Activated naive CD8-positive, alpha-beta T cell treated with anti-CD3 and anti-CD28 coated beads for 36 hours (primary cell): Measurements from ENCODE around the gene DUSP22. TPM values are rescaled to one million over a fixed set of nuclear protein-coding genes. Genes with fewer than 3 reads are reported as not detected.
"Not testable (repeated sequence)": the region's sequence is repeated elsewhere in the genome, so short reads cannot be mapped to it uniquely, and the experiment has no call there.

Experiments
- DNase-seq: peaks from one replicate; pipeline ENCODE4 v3.0.0; 2021
- H3K27ac Mint-ChIP-seq: one replicate; pipeline ENCODE4 v1.8.0; 2022; ENCODE audit warnings: mild to moderate bottlenecking, moderate library complexity, mixed read lengths
- H3K27me3 Mint-ChIP-seq: one replicate; pipeline ENCODE4 v1.8.0; 2022; ENCODE audit warnings: mild to moderate bottlenecking, mixed read lengths
- H3K36me3 Mint-ChIP-seq: one replicate; pipeline ENCODE4 v1.8.0; 2021; ENCODE audit warnings: mild to moderate bottlenecking, mixed read lengths
- H3K4me1 Mint-ChIP-seq: one replicate; pipeline ENCODE4 v1.8.0; 2021; ENCODE audit warnings: mixed read lengths
- H3K4me3 Mint-ChIP-seq: one replicate; pipeline ENCODE4 v1.8.0; 2022; ENCODE audit warnings: mild to moderate bottlenecking, moderate library complexity, mixed read lengths
- H3K9me3 Mint-ChIP-seq: one replicate; pipeline ENCODE4 v1.8.0; 2022; ENCODE audit warnings: mixed read lengths
- total RNA-seq, 2 experiments: library from RNA; stranded (reverse); gene quantifications; one replicate each; pipeline ENCODE4 v1.2.3, GENCODE V29; 2021

Gene DUSP22
- total RNA-seq, 2 experiments from 2014 or later: 22.9 to 23.9 TPM

DNA sequence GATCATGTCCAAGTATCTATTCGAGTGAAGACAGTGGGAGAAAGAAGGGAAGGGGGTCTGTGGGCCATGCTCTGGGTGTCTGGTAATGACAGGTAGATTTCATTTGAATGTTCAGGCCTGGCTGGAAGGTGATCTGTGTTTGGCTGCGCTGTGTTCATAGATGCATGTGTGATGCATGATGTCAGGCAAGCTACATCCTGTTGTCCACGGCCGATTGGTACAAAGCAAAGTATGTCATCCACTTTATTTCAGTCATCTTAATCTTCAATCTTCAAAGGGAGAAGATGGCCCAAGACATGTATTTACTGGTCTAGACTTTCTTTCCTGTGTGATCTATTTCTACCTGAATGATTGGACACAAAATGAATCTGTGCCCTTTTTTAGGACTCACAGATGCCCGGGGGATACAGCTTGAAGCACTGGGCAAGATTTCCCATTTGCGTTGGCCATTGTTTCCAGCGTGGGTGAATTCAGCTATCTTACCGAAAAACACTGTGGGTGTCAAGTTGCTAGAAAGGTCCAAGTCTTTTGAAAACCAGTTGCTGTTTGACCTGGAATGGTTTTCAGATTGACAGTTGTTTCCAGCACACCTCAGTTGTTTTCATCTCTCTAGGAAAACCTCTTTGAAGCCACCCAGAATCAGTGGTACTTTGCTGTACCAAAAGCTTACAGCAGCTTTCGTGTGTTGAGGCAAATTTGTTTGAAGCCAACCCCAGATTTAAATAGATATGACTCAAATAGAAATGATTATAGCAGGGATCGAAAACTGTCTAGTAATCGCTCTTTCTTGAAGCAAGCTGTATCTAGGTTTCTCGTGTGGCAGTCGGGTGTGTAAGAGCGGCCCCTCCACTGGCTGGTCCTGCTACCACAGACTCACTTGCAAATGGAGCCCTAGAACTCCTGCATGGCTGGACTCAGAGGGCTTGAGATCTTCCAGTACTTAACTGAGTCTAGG is 27.2 kb downstream of the DUSP22 start:
- no peaks in the 10 kb centered on the region for H3K9me3 Mint-ChIP-seq
- DNase-seq: no peak
- H3K27me3 Mint-ChIP-seq: no peaks in the 10 kb centered on the region
- H3K4me3 Mint-ChIP-seq: no peak overlapping the region
- no peaks in the 10 kb centered on the region for H3K36me3 Mint-ChIP-seq
- H3K27ac Mint-ChIP-seq: no peak overlapping the region
- peaks cover 25% of the 10 kb centered on the region for H3K4me1 Mint-ChIP-seq

DNA sequence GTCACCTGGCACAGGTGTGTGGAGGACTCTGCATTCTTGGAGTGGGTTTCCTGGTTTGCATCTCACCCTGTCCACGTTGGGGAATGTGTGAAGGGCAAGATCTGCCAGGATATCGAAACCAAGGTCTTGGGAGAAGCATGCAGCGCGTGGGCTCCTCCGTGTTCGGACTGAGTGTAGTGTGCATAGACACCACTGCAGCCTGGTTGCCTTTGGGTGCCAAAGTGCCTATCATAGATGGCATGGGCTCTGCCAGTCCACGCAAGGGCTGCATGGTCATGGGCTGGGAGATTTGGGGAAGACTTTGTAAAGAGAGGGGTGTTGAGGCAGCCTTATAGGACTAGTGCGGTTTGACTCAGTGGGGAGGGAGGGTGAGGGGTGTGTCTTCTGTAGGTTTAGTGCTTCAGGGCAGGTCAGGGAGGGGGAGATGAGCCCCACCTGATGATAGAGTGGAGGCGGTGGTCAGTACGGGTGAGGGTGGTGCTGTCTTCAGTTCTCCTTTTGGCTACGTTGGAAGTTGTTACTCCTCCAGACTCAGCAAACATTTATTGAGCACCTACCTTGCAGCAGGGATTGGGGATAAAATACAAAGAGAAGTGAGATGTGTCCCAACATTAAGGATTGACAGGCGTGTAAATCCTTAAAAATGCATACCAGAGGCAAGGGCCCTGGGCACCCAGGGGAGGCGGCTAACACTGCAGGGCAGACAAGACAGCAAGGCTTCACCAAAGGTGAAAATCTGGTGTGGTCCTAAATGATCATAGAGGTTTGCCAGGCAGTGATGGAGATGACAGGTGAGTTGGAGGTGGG is 28.3 kb downstream of the DUSP22 start:
- H3K9me3 Mint-ChIP-seq: no peaks in the 10 kb centered on the region
- peaks cover 25% of the 10 kb centered on the region for H3K4me1 Mint-ChIP-seq
- H3K27ac Mint-ChIP-seq: no peak overlapping the region
- H3K4me3 Mint-ChIP-seq: no peak overlapping the region
- H3K27me3 Mint-ChIP-seq: no peaks in the 10 kb centered on the region
- no peak for DNase-seq
- no peaks in the 10 kb centered on the region for H3K36me3 Mint-ChIP-seq

DNA sequence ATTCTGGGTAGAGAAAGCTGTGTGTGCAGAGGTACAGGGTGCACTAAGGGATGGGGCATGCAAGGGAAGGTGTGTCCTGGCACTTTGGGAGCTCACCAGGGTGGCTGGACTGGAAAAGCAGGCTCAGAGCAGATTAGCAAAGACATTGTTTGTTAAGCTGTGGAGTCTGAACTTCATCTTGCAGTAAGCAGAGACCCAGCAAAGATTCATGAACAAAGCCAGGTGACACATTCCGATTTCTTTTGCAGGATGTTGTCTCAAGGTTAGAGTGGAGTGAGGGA is 28.8 kb downstream of the DUSP22 start:
- Mint-ChIP-seq H3K27ac (no peak overlapping the region), H3K4me1 (peaks cover 24% of the 10 kb centered on the region), H3K9me3 (no peaks in the 10 kb centered on the region), H3K27me3 (no peaks in the 10 kb centered on the region), H3K36me3 (no peaks in the 10 kb centered on the region), H3K4me3 (no peak overlapping the region)
- DNase-seq: no peak

DNA sequence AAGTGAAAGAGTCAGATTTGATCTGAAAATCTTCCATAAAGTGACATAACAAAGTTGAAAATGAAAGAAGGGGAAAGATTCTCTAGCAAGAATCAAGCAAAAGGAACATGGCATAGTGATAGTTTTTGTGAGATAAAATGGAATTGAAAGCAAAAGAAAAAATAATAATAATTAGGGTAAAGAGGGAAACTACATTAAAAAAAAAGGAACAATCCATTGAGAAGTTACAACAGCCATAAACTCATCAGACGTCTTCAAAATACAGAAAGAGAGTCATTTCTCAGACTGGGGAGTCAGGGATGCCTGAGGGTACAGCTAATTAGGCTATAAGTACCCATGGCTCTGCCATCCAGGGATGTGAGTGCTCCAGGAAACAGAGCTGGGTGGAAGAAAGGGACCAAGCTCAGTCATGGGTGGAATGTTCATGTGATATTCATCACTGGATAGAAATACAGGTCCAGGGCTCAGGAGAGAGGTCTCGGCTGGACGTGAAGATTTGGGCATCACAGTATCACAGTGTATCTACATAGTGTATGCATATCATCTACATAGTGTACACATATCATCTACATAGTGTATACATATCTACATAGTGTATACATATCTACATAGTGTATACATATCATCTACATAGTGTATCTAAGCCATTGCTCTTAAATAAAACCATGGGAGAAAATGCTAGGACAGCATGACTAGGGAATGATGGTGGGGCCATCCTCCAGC is 29.4 kb downstream of the DUSP22 start:
- no peak overlapping the region for H3K27ac Mint-ChIP-seq

DNA sequence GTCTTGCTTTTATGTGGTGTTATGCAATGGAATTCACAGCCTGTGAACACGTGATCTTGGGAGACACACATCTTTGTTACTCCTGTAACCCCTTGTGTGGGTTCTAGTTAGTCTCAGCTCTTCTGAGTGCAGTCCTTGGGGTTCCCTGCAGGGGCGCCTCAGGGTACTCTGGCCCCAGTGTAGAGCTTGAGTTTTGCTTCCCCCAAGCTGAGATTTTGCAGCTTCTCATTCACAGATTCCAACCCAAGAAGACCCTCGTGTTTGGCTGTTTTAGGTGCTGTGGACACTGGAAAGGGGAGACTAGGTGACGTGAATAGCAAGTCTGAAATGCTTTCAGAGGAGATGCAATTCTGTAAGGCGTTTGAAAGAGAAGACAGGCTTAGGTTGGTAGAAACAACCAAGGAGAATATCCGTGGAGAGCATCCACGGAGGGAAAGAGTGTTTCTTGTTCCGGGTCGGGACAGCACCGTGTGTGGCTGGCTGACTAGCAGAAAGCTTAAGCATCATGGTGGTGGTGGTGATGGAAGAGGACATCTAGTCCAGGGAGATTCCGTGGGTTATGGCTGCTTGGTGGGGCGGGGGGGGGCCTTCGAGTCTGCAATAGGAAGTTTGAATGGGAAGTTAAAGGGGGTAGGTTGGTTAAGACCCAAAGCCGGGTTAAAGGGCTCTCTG is 30.1 kb downstream of the DUSP22 start:
- Mint-ChIP-seq H3K9me3 (no peaks in the 10 kb centered on the region), H3K4me1 (peaks cover 15% of the 10 kb centered on the region), H3K27ac (no peak overlapping the region), H3K27me3 (no peaks in the 10 kb centered on the region), H3K36me3 (peaks cover 1% of the 10 kb centered on the region), H3K4me3 (no peak overlapping the region)
- no peak for DNase-seq

More for the DNA sequence above, 29.4 kb downstream of the DUSP22 start:
- Mint-ChIP-seq H3K27me3 (no peaks in the 10 kb centered on the region), H3K9me3 (no peaks in the 10 kb centered on the region), H3K36me3 (no peaks in the 10 kb centered on the region), H3K4me1 (peaks cover 20% of the 10 kb centered on the region), H3K4me3 (no peak overlapping the region)
- DNase-seq: no peak

- no peaks in the 10 kb centered on the region for H3K9me3 Mint-ChIP-seq
- H3K4me3 Mint-ChIP-seq: no peak overlapping the region
- peaks cover 16% of the 10 kb centered on the region for H3K4me1 Mint-ChIP-seq
- no peak for DNase-seq
- H3K36me3 Mint-ChIP-seq: peaks cover 2% of the 10 kb centered on the region
- H3K27ac Mint-ChIP-seq: no peak overlapping the region
- H3K27me3 Mint-ChIP-seq: no peaks in the 10 kb centered on the region
Measured at GRCh38 chr6:322940-323729, 30.8 kb downstream of the DUSP22 start.

DNA sequence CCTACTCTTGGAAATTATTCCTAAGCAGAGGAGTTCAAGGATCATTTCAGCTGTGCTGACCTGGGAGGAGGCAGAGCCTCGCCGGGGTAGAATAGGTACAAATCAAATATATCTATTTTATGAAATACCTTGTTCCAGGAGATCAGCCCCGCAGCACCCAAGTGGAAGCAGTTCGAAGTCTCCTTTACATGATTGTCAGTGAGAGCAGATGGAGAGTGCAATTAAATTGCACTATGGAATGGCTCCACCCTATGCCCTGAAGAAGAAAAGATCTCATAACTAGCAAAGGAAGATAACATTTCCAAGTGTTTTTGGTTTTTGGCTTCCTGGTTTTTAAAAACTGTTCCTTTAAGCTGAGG is 31.4 kb downstream of the DUSP22 start:
- H3K27ac Mint-ChIP-seq: no peak overlapping the region
- peaks cover 16% of the 10 kb centered on the region for H3K4me1 Mint-ChIP-seq
- no peak overlapping the region for H3K4me3 Mint-ChIP-seq
- H3K9me3 Mint-ChIP-seq: no peaks in the 10 kb centered on the region
- H3K27me3 Mint-ChIP-seq: no peaks in the 10 kb centered on the region
- no peak for DNase-seq
- peaks cover 2% of the 10 kb centered on the region for H3K36me3 Mint-ChIP-seq

DNA sequence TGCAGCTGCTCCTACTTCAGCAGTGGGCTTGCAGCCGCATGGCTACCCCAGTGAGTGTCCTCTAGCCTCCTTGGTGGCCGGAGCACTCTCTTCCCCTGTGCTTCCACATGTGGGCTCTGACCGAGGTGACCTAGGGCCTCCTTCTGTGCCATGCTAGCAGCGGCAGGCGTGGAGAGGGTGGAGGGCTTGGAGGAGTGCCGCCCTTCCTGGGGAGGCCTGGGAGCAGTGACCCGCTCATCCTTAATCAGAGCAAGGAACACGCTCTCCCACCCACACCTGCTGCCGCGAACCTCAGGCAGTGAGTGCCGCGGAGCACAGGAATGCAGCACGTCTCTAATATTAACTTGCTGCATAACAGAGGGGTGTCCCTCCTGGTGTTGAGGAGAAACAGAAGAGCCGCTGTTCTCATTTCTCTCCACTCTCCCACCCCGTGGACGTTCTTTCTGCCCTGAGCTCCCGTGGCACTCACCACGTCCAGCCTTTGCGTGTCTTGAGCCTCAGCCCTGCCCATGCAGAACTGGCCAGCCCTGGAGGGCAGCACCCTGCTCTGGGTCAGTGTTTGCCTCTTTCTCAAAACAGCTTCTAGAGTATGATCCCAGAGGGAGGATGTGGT is 31.9 kb downstream of the DUSP22 start:
- DNase-seq: no peak
- Mint-ChIP-seq H3K4me1 (peaks cover 14% of the 10 kb centered on the region), H3K4me3 (no peak overlapping the region), H3K27me3 (no peaks in the 10 kb centered on the region), H3K27ac (no peak overlapping the region), H3K36me3 (peaks cover 2% of the 10 kb centered on the region), H3K9me3 (no peaks in the 10 kb centered on the region)

- Mint-ChIP-seq H3K4me1 (peaks cover 9% of the 10 kb centered on the region), H3K27me3 (no peaks in the 10 kb centered on the region), H3K4me3 (no peak overlapping the region), H3K9me3 (no peaks in the 10 kb centered on the region), H3K27ac (no peak overlapping the region), H3K36me3 (peaks cover 2% of the 10 kb centered on the region)
- DNase-seq: no peak
Measured at GRCh38 chr6:324729-325125, 32.4 kb downstream of the DUSP22 start.

- H3K4me1 Mint-ChIP-seq, H3K4me3 Mint-ChIP-seq, H3K36me3 Mint-ChIP-seq: not testable (repeated sequence)
Measured at GRCh38 chr6:325161-325860, 33.0 kb downstream of the DUSP22 start.

GRCh38 chr6:326066-326465 is 33.8 kb downstream of the DUSP22 start:
- H3K4me1 Mint-ChIP-seq, H3K27me3 Mint-ChIP-seq, H3K9me3 Mint-ChIP-seq, H3K36me3 Mint-ChIP-seq, DNase-seq, H3K4me3 Mint-ChIP-seq, H3K27ac Mint-ChIP-seq: not testable (repeated sequence)

More at GRCh38 chr6:325161-325860, 33.0 kb downstream of the DUSP22 start:
- not testable (repeated sequence) for H3K27me3 Mint-ChIP-seq, H3K27ac Mint-ChIP-seq, H3K9me3 Mint-ChIP-seq, DNase-seq

DNA sequence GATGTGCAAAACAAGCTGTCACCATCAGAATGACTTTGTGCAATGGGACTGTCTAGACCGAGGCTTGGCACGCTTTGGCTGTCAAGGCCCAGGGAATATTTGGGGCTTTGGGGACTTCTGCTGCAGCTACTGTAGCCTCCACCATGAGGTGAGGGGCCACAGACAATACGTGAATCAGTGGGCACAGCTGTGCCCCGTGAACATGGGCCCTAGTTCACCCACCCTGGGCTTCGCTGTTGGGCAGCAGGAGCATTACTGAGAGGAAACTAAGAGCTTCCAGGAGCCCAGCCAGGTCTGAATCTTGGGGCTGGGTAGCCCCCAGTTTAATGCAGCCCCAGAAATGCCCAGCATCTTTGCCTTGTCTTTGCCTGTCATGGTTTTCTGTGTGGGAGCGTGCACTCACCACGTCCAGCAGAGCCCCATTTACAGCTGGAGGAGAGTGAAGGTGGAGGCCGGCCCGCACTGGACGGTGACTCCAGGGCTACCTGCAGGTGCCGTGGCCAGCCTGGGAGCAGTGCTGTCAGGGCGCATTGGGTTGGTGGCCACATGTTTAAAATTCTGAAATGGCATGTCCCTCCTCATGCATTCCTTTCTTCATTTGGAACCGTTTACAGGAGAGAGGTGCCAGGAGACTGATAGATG is 34.7 kb downstream of the DUSP22 start:
- Mint-ChIP-seq H3K36me3 (peaks cover 2% of the 10 kb centered on the region), H3K27ac (no peak overlapping the region), H3K9me3 (no peaks in the 10 kb centered on the region), H3K4me3 (no peak overlapping the region), H3K27me3 (no peaks in the 10 kb centered on the region), H3K4me1 (peaks cover 6% of the 10 kb centered on the region)
- DNase-seq: no peak

GRCh38 chr6:327538-328116 is 35.3 kb downstream of the DUSP22 start:
- no peak overlapping the region for H3K4me3 Mint-ChIP-seq
- peaks cover 6% of the 10 kb centered on the region for H3K4me1 Mint-ChIP-seq
- H3K9me3 Mint-ChIP-seq: no peaks in the 10 kb centered on the region
- no peaks in the 10 kb centered on the region for H3K27me3 Mint-ChIP-seq
- no peak overlapping the region for H3K27ac Mint-ChIP-seq
- peaks cover 2% of the 10 kb centered on the region for H3K36me3 Mint-ChIP-seq
- DNase-seq: no peak
